ENCODE measurements around the gene LRRIQ3.

- TF ChIP-seq CTCF (IDR thresholded peaks at IDR 0.05; ENCODE audit: borderline replicate concordance, extremely low read depth, low read length, poor library complexity, severe bottlenecking) (no peak), EZH2 (IDR thresholded peaks at IDR 0.05; ENCODE audit: borderline replicate concordance, low read depth, low read length, severe bottlenecking) (no peak)
These were observed at the start of gene LRRIQ3, which contains the start of gene FPGT for GRCh38 chr1:74197657-74198552.
